ENCODE data around the gene BSND. TPM values are rescaled to one million over a fixed set of nuclear protein-coding genes. Genes with fewer than 3 reads are reported as not detected.

Gene BSND
- polyA plus RNA-seq, 1 of the 3 experiments (the other 2 are of a cell fraction), result not detected

GRCh38 chr1:55005351-55006140 is 6.8 kb downstream of the BSND start:
- ChIA-PET CTCF (interaction anchor here (1.2 to 6.9 kb wide), 5 partner anchors 9 to 61 kb away, joined by 6 to 49 read pairs (median 27); no protein-coding TSS in a partner anchor), POLR2A (no interaction called here)
- Histone ChIP-seq H2AFZ (ENCODE audit: low read depth) (no peak overlapping the region), H4K20me1 (ENCODE audit: insufficient read depth) (no peaks in the 10 kb centered on the region), H3K9me3 (no peaks in the 10 kb centered on the region), H3K9me2 (no peaks in the 10 kb centered on the region), H3F3A (replicated peaks; ENCODE audit: insufficient read depth) (no peaks in the 10 kb centered on the region), H3K4me2 (no peak overlapping the region), H3K79me2 (ENCODE audit: insufficient read depth) (no peaks in the 10 kb centered on the region), H3K4me1 (ENCODE audit: control insufficient read depth in 1 of 2, insufficient read depth in 2 of 2, low read depth in 1 of 2, low read length in 1 of 2) (peaks cover 0 to 4% of the 10 kb centered on the region in 2 experiments; a peak in 1 of 4 replicates), H3K27ac (ENCODE audit: low read depth in 2 of 2, low read length in 1 of 2) (no peak overlapping the region), H3K36me3 (replicated peaks in 1 of 2; ENCODE audit: control insufficient read depth in 1 of 2, insufficient read depth in 2 of 2, low read length in 1 of 2) (no peaks in the 10 kb centered on the region), H3K4me3 (ENCODE audit: low read depth in 2 of 2, low read length in 1 of 2) (no peak overlapping the region), H3K9ac (no peak overlapping the region), H3K27me3 (ENCODE audit: insufficient read depth) (no peaks in the 10 kb centered on the region)
- 77% methylated on average over 6 of the region's 10 CpGs for WGBS (ENCODE audit: low lambda C conversion rate)
- DNase-seq, result no peak
- TF ChIP-seq JUND (IDR thresholded peaks at IDR 0.05) (no peak), ELF1 (IDR thresholded peaks at IDR 0.05) (no peak), NFIC (IDR thresholded peaks at IDR 0.05; ENCODE audit: borderline replicate concordance) (no peak), GATA2 (CRISPR knock-in tag; IDR thresholded peaks at IDR 0.05) (no peak), IRF3 (IDR thresholded peaks at IDR 0.05; ENCODE audit: low read depth, low read length) (no peak), FOXM1 (IDR thresholded peaks at IDR 0.05; ENCODE audit: low read depth) (no peak), SMC3 (IDR thresholded peaks at IDR 0.05; ENCODE audit: low read depth, low read length) (no peak)

GRCh38 chr1:55006931-55007330 is 8.2 kb downstream of the BSND start:
- H2AFZ ChIP-seq (ENCODE audit: low read depth), result no peak overlapping the region
- POLR2A ChIA-PET, result no interaction called here

More at GRCh38 chr1:55006931-55007330, 8.2 kb downstream of the BSND start:
- no peak for TF ChIP-seq EZH2phosphoT487 (IDR thresholded peaks at IDR 0.05; ENCODE audit: borderline replicate concordance, low read depth)
- TF ChIP-seq RCOR1 (IDR thresholded peaks at IDR 0.05; ENCODE audit: low read length), result no peak
- no peak for TF ChIP-seq IRF3 (IDR thresholded peaks at IDR 0.05; ENCODE audit: low read depth, low read length)
- no peak for TF ChIP-seq CHD2 (IDR thresholded peaks at IDR 0.05; ENCODE audit: low read length, partially characterized antibody)
- TF ChIP-seq FOXJ3 (CRISPR knock-in tag; IDR thresholded peaks at IDR 0.05), result no peak
- TF ChIP-seq RAD21 (IDR thresholded peaks at IDR 0.05; ENCODE audit: low read length), result no peak
- TF ChIP-seq TEAD4 (IDR thresholded peaks at IDR 0.05; ENCODE audit: borderline replicate concordance, insufficient read depth), result no peak
- TF ChIP-seq ZBTB33 (IDR thresholded peaks at IDR 0.05; ENCODE audit: borderline replicate concordance, low read depth), result no peak
- H3K4me3 ChIP-seq (ENCODE audit: low read depth in 2 of 2, low read length in 1 of 2), result no peak overlapping the region
- WGBS (ENCODE audit: low lambda C conversion rate), result 91% methylated on average over 12 of the region's 12 CpGs
- CTCF ChIA-PET, result interaction anchor here (1.2 to 6.9 kb wide), 6 partner anchors 11 to 65 kb away, joined by 3 to 49 read pairs (median 18); no protein-coding TSS in a partner anchor
- no peaks in the 10 kb centered on the region for H3K9me3 ChIP-seq
- H3K4me1 ChIP-seq (ENCODE audit: control insufficient read depth in 1 of 2, insufficient read depth in 2 of 2, low read depth in 1 of 2, low read length in 1 of 2), result peaks cover 0 to 4% of the 10 kb centered on the region in 2 experiments; a peak in 1 of 4 replicates
- no peak overlapping the region for H3K27ac ChIP-seq (ENCODE audit: low read depth in 2 of 2, low read length in 1 of 2)
- H3K27me3 ChIP-seq (ENCODE audit: insufficient read depth), result no peaks in the 10 kb centered on the region
- H4K20me1 ChIP-seq (ENCODE audit: insufficient read depth), result no peaks in the 10 kb centered on the region
- H3K4me2 ChIP-seq, result no peak overlapping the region
- no peak overlapping the region for H3K9ac ChIP-seq
- H3K36me3 ChIP-seq (replicated peaks in 1 of 2; ENCODE audit: control insufficient read depth in 1 of 2, insufficient read depth in 2 of 2, low read length in 1 of 2), result no peaks in the 10 kb centered on the region
- DNase-seq, result no peak
- no peaks in the 10 kb centered on the region for H3K79me2 ChIP-seq (ENCODE audit: insufficient read depth)
- no peaks in the 10 kb centered on the region for H3F3A ChIP-seq (replicated peaks; ENCODE audit: insufficient read depth)
- no peaks in the 10 kb centered on the region for H3K9me2 ChIP-seq
